Measurements from ENCODE around the gene ENO4.

The ENO4 gene

GRCh38 chr10:116919706-116920105 lies 70.4 kb downstream of the ENO4 start:
- DNase-seq: no peak

- peak in 1 of 2 experiments; percentile 46 for DNase-seq
Observed at GRCh38 chr10:116925056-116925455, 75.8 kb downstream of the ENO4 start.

- no peak for DNase-seq
Observed at GRCh38 chr10:116926426-116926825, 77.1 kb downstream of the ENO4 start.

GRCh38 chr10:116931806-116932205 lies 82.5 kb downstream of the ENO4 start:
- no peak for DNase-seq
